OCI-LY7 (cell line): Measurements from ENCODE around the gene LOX. TPM values are rescaled to one million over a fixed set of nuclear protein-coding genes. Genes with fewer than 3 reads are reported as not detected.

Source experiments
- BruUV-seq: library from RNA; stranded (reverse); fragments of 400-500 nt; replicated peaks from 2 replicates; lab custom pipeline; 2021; lab: Mats Ljungman, UMichigan
- CTCF ChIA-PET: fragments of 300-600 bp; sonication (Branson Sonifier 250); formaldehyde crosslinking; loops from one replicate; lab custom pipeline; 2022; ENCODE audit warnings: antibody characterized with exemption; ENCODE audit not compliant: unreplicated experiment; lab: Charles Lee
- POLR2A ChIA-PET: fragments of 300-600 bp; sonication (Branson Sonifier 250); formaldehyde crosslinking; loops from one replicate; lab custom pipeline; 2022; ENCODE audit warnings: antibody characterized with exemption; lab: Charles Lee
- DNase-seq: peaks from one replicate; pipeline ENCODE4 v3.0.0-alpha.2; 2015; ENCODE audit warnings: low spot score
- H2AFZ ChIP-seq: fragments of 200-600 bp; sonication (generic), shearing (Covaris generic); 2 replicates; pipeline ENCODE4 v1.6.1; 2014; ENCODE audit warnings: mild to moderate bottlenecking, antibody characterized with exemption, low read length, moderate library complexity
- H3K27ac ChIP-seq: fragments of 200-600 bp; sonication (generic); 2 replicates; pipeline ENCODE4 v1.5.1; 2014; ENCODE audit warnings: mixed run types, low read depth, mild to moderate bottlenecking, moderate library complexity, low read length, inconsistent platforms; ENCODE audit not compliant: poor library complexity, severe bottlenecking
- H3K36me3 ChIP-seq: fragments of 200-600 bp; sonication (generic); 2 replicates; pipeline ENCODE4 v1.6.1; 2014; ENCODE audit warnings: mild to moderate bottlenecking, antibody characterized with exemption, low read length, moderate library complexity, mixed read lengths; ENCODE audit not compliant: insufficient read depth
- H3K4me1 ChIP-seq: fragments of 200-600 bp; sonication (generic); 2 replicates; pipeline ENCODE4 v1.5.1; 2014; ENCODE audit warnings: mild to moderate bottlenecking, low read length; ENCODE audit not compliant: insufficient read depth, poor library complexity, severe bottlenecking
- H3K4me2 ChIP-seq: fragments of 200-600 bp; sonication (generic); 2 replicates; pipeline ENCODE4 v1.6.1; 2014; ENCODE audit warnings: mild to moderate bottlenecking, low read length
- H3K4me3 ChIP-seq: fragments of 200-600 bp; sonication (generic); 2 replicates; pipeline ENCODE4 v1.5.1; 2014; ENCODE audit warnings: mild to moderate bottlenecking, low read depth, low read length; ENCODE audit not compliant: poor library complexity, severe bottlenecking
- H3K79me2 ChIP-seq: fragments of 200-600 bp; sonication (generic); 2 replicates; pipeline ENCODE4 v1.6.1; 2016; ENCODE audit warnings: low read depth, mild to moderate bottlenecking, low read length, moderate library complexity, mixed read lengths; ENCODE audit not compliant: insufficient read depth
- H3K9me2 ChIP-seq: fragments of 200-600 bp; sonication (generic); 2 replicates; pipeline ENCODE4 v1.6.1; 2016; ENCODE audit warnings: mild to moderate bottlenecking, low read length, mixed read lengths; ENCODE audit not compliant: insufficient read depth
- H3K9me3 ChIP-seq: fragments of 200-600 bp; sonication (generic); 2 replicates; pipeline ENCODE4 v1.6.1; 2014; ENCODE audit warnings: mild to moderate bottlenecking, mixed run types, low read length, mixed read lengths
- H4K20me1 ChIP-seq: fragments of 200-600 bp; sonication (generic); 2 replicates; pipeline ENCODE4 v1.6.1; 2014; ENCODE audit warnings: mild to moderate bottlenecking, antibody characterized with exemption, low read length, moderate library complexity, mixed read lengths; ENCODE audit not compliant: insufficient read depth
- CTCF ChIP-seq: fragments of 200-600 bp; sonication (generic); conservative IDR thresholded peaks from 2 replicates; pipeline ENCODE4 v1.5.1; 2014; ENCODE audit warnings: mild to moderate bottlenecking, antibody characterized with exemption, low read length, moderate library complexity, mixed read lengths
- EZH2phosphoT487 ChIP-seq: fragments of 200-600 bp; sonication (generic); IDR thresholded peaks from 2 replicates; pipeline ENCODE4 v1.6.1; 2018; ENCODE audit warnings: low read depth, borderline replicate concordance, mild to moderate bottlenecking, mixed run types, antibody characterized with exemption, low read length, moderate library complexity, mixed read lengths
- intact Hi-C: fragments of 100-400 bp; cut with micrococcal nuclease; formaldehyde crosslinking; loops from one replicate; pipeline ENCODE4 v1.10.0; 2022; ENCODE audit not compliant: unreplicated experiment
- total RNA-seq, 2 experiments: library from RNA; depleted of rRNA in 1 of 2; stranded (reverse); fragments of >200 nt in 1 of 2; shearing (Covaris generic) in 1 of 2; gene quantifications; 2 replicates each; pipeline ENCODE4 v1.2.3, GENCODE V29; 2014 to 2022

LOX gene
- total RNA-seq, 2 experiments from 2014 or later, result not detected

- H2AFZ ChIP-seq, result no peak overlapping the region
- H3K79me2 ChIP-seq, result no peaks in the 10 kb centered on the region
- H3K4me2 ChIP-seq, result no peak overlapping the region
- no peak overlapping the region for H3K4me3 ChIP-seq
- intact Hi-C loops, result no loop called here
- H3K9me3 ChIP-seq, result no peaks in the 10 kb centered on the region
- ChIA-PET CTCF (no interaction called here), POLR2A (interaction anchor here (0.5 kb wide), 1 partner anchor 9 kb away, joined by 3 read pairs; no protein-coding TSS in a partner anchor)
- TF ChIP-seq CTCF (no peak), EZH2phosphoT487 (no peak)
- H4K20me1 ChIP-seq, result no peaks in the 10 kb centered on the region
- no peaks in the 10 kb centered on the region for H3K9me2 ChIP-seq
- H3K27ac ChIP-seq, result no peak overlapping the region
- peaks cover 30% of the 10 kb centered on the region; the same call in 1 of the 2 replicates for H3K36me3 ChIP-seq
- no TSS peak for BruUV-seq
- H3K4me1 ChIP-seq, result no peaks in the 10 kb centered on the region
- DNase-seq, result no peak
These were observed 46.2 kb downstream of the LOX start for GRCh38 chr5:122031836-122032235.

- intact Hi-C loops, result no loop called here
- Histone ChIP-seq H3K9me2 (no peaks in the 10 kb centered on the region), H2AFZ (no peak overlapping the region), H4K20me1 (no peaks in the 10 kb centered on the region), H3K36me3 (peaks cover 37% of the 10 kb centered on the region; the same call in 1 of the 2 replicates), H3K4me3 (no peak overlapping the region), H3K4me2 (no peak overlapping the region), H3K79me2 (no peaks in the 10 kb centered on the region), H3K9me3 (no peaks in the 10 kb centered on the region), H3K27ac (no peak overlapping the region), H3K4me1 (no peaks in the 10 kb centered on the region)
- BruUV-seq, result TSS peak; percentile 29
- CTCF ChIA-PET, result no interaction called here
- POLR2A ChIA-PET, result interaction anchor here (0.7 kb wide), 2 partner anchors 69 to 429 kb away, joined by 3 read pairs; no protein-coding TSS in a partner anchor
- TF ChIP-seq CTCF (no peak), EZH2phosphoT487 (no peak)
- no peak for DNase-seq
These were observed 47.8 kb downstream of the LOX start for GRCh38 chr5:122030251-122030650.

DNA sequence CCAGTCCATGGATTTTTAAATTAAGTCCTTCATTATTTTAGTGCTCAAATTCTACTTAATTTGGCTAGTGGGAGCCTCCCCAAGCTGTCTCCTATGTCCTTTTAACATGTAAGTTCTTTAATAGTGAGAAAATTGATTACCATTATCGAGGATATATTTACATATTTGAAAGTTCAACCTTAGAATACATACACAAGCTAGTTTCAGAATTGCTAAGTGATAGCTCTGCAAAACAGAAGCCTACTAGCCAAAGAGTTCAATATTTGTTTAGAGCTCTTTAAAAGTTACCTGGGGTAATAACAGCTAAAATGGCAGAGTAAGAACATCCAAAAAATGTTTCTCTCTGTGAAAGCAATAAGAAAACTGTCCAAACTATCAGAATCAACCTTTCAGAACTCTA is 48.2 kb downstream of the LOX start:
- ChIA-PET POLR2A (interaction anchor here (0.7 kb wide), 2 partner anchors 69 to 429 kb away, joined by 3 read pairs; no protein-coding TSS in a partner anchor), CTCF (no interaction called here)
- no peak overlapping the region for H3K4me3 ChIP-seq
- intact Hi-C loops, result no loop called here
- H3K79me2 ChIP-seq, result no peaks in the 10 kb centered on the region
- H2AFZ ChIP-seq, result no peak overlapping the region
- no peak overlapping the region for H3K4me2 ChIP-seq
- DNase-seq, result no peak
- H3K4me1 ChIP-seq, result no peaks in the 10 kb centered on the region
- no peaks in the 10 kb centered on the region for H3K9me2 ChIP-seq
- TF ChIP-seq EZH2phosphoT487 (no peak), CTCF (no peak)
- no peaks in the 10 kb centered on the region for H4K20me1 ChIP-seq
- peaks cover 37% of the 10 kb centered on the region; the same call in 1 of the 2 replicates for H3K36me3 ChIP-seq
- H3K27ac ChIP-seq, result no peak overlapping the region
- no peaks in the 10 kb centered on the region for H3K9me3 ChIP-seq
- BruUV-seq, result no TSS peak
